H1 (cell line): ENCODE measurements around the gene RALGAPA1. TPM values are rescaled to one million over a fixed set of nuclear protein-coding genes. Genes with fewer than 3 reads are reported as not detected.

ENCODE experiments used
- CTCF ChIA-PET: fragments of 300-600 bp; sonication (Branson Sonifier 250); formaldehyde crosslinking; loops from one replicate; lab custom pipeline; 2021; ENCODE audit not compliant: partially characterized antibody; lab: Charles Lee
- POLR2A ChIA-PET: fragments of 300-600 bp; sonication (Branson Sonifier 250); formaldehyde crosslinking; loops from one replicate; lab custom pipeline; 2021; ENCODE audit warnings: inconsistent platforms; ENCODE audit not compliant: partially characterized antibody; lab: Charles Lee
- DNase-seq, 2 experiments: peaks; one replicate each; pipeline versions ENCODE4 v3.0.0 to v3.0.0-alpha.2; 2010 to 2022; ENCODE audit warnings: low spot score in 2 of 2, low read depth in 1 of 2, mixed read lengths in 1 of 2
- FAIRE-seq: peaks from 2 replicates; lab custom pipeline; 2011; peaks lifted over from hg19 to GRCh38; lab: Jason Lieb, UNC
- H2AFZ ChIP-seq: 2 replicates; pipeline ENCODE4 v1.8.1; 2012; ENCODE audit warnings: low read length, inconsistent platforms
- H2AK5ac ChIP-seq: 2 replicates; pipeline ENCODE4 v1.6.1; 2013; ENCODE audit warnings: low read depth, low read length
- H2BK120ac ChIP-seq: replicated peaks from 2 replicates; pipeline ENCODE3; 2013; ENCODE audit warnings: low read depth, low read length, inconsistent platforms
- H2BK12ac ChIP-seq: 2 replicates; pipeline ENCODE4 v1.6.1; 2013; ENCODE audit warnings: low read depth, low read length
- H2BK15ac ChIP-seq: 2 replicates; pipeline ENCODE4 v1.6.1; 2013; ENCODE audit warnings: low read length
- H2BK20ac ChIP-seq: 2 replicates; pipeline ENCODE4 v1.6.1; 2013; ENCODE audit warnings: low read length
- H2BK5ac ChIP-seq: 2 replicates; pipeline ENCODE4 v1.6.1; 2013; ENCODE audit warnings: low read depth, low read length
- H3K14ac ChIP-seq: 2 replicates; pipeline ENCODE4 v1.6.1; 2013; ENCODE audit warnings: inconsistent platforms; ENCODE audit not compliant: insufficient read length
- H3K18ac ChIP-seq: 2 replicates; pipeline ENCODE4 v1.6.1; 2013; ENCODE audit warnings: low read length; ENCODE audit errors: extremely low read depth
- H3K23ac ChIP-seq: 2 replicates; pipeline ENCODE4 v1.6.1; 2013; ENCODE audit warnings: inconsistent platforms; ENCODE audit not compliant: insufficient read length
- H3K23me2 ChIP-seq: 2 replicates; pipeline ENCODE4 v1.6.1; 2013; ENCODE audit warnings: low read depth, low read length
- H3K27ac ChIP-seq: 2 replicates; pipeline ENCODE4 v1.6.1; 2011; ENCODE audit warnings: low read depth, low read length, inconsistent platforms
- H3K27me3 ChIP-seq, 4 experiments: replicated peaks in 1 of 4; 1 replicate in 1 of 4; 2 replicates in 3 of 4; pipeline versions ENCODE4 v1.6.1 to v1.8.1; 2011 to 2013; ENCODE audit warnings: low read length in 3 of 4, mild to moderate bottlenecking in 3 of 4, inconsistent platforms in 2 of 4, mixed read lengths in 2 of 4, moderate library complexity in 1 of 4; ENCODE audit not compliant: control insufficient read depth in 3 of 4, insufficient read depth in 3 of 4; ENCODE audit errors: extremely low read depth in 1 of 4
- H3K36me3 ChIP-seq, 4 experiments: 2 replicates each; pipeline versions ENCODE4 v1.6.1 to v1.8.1; 2011 to 2013; ENCODE audit warnings: mild to moderate bottlenecking in 4 of 4, low read length in 3 of 4, moderate library complexity in 2 of 4, control low read depth in 1 of 4, inconsistent platforms in 1 of 4; ENCODE audit not compliant: insufficient read depth in 4 of 4, control insufficient read depth in 2 of 4
- H3K4ac ChIP-seq: replicated peaks from 2 replicates; pipeline ENCODE3; 2013; ENCODE audit warnings: low read length, low read depth, mixed read lengths, inconsistent platforms; ENCODE audit not compliant: insufficient read length
- H3K4me1 ChIP-seq, 4 experiments: replicated peaks in 1 of 4; 1 replicate in 1 of 4; 2 replicates in 3 of 4; pipeline versions ENCODE4 v1.6.1 to v1.8.1; 2011 to 2013; ENCODE audit warnings: low read length in 3 of 4, inconsistent platforms in 2 of 4, mixed read lengths in 1 of 4; ENCODE audit not compliant: insufficient read depth in 4 of 4, control insufficient read depth in 3 of 4
- H3K4me2 ChIP-seq, 2 experiments: 2 replicates each; pipeline versions ENCODE4 v1.6.1 to v1.8.1; 2011 to 2013; ENCODE audit warnings: low read depth in 2 of 2, low read length in 2 of 2, control low read depth in 1 of 2, inconsistent platforms in 1 of 2, mild to moderate bottlenecking in 1 of 2; ENCODE audit not compliant: insufficient read depth in 1 of 2
- H3K4me3 ChIP-seq, 4 experiments: fragments of 200-600, 300-600 bp in 1 of 4; sonication (generic), shearing (Covaris generic), sonication (Bioruptor Twin) in 1 of 4; 2 replicates each; pipeline versions ENCODE4 v1.5.1 to v1.8.1; 2011 to 2016; ENCODE audit warnings: low read length in 4 of 4, low read depth in 3 of 4, control low read depth in 2 of 4, inconsistent platforms in 2 of 4, mild to moderate bottlenecking in 2 of 4, mixed read lengths in 1 of 4, moderate library complexity in 1 of 4; ENCODE audit not compliant: insufficient read depth in 2 of 4; ENCODE audit errors: extremely low read depth in 1 of 4
- H3K56ac ChIP-seq: replicated peaks from 2 replicates; pipeline ENCODE3; 2013; ENCODE audit warnings: low read depth, mild to moderate bottlenecking, mixed read lengths, low read length, inconsistent platforms; ENCODE audit not compliant: insufficient read length
- H3K79me1 ChIP-seq: 2 replicates; pipeline ENCODE4 v1.6.1; 2013; ENCODE audit warnings: low read depth, low read length, control low read depth
- H3K79me2 ChIP-seq, 2 experiments: 2 replicates each; pipeline versions ENCODE4 v1.6.1 to v1.8.1; 2012 to 2013; ENCODE audit warnings: low read length in 2 of 2, mild to moderate bottlenecking in 2 of 2, inconsistent platforms in 1 of 2; ENCODE audit not compliant: insufficient read depth in 2 of 2, control insufficient read depth in 1 of 2
- H3K9ac ChIP-seq, 4 experiments: replicated peaks in 1 of 4; 1 replicate in 1 of 4; 2 replicates in 3 of 4; pipeline versions ENCODE4 v1.6.1 to v1.8.1; 2011 to 2013; ENCODE audit warnings: low read depth in 3 of 4, low read length in 3 of 4, control low read depth in 2 of 4, mild to moderate bottlenecking in 2 of 4, moderate library complexity in 2 of 4, inconsistent platforms in 1 of 4; ENCODE audit errors: extremely low read depth in 1 of 4
- H3K9me3 ChIP-seq, 2 experiments: 2 replicates each; pipeline versions ENCODE4 v1.6.1 to v1.8.1; 2012 to 2013; ENCODE audit warnings: mild to moderate bottlenecking in 2 of 2, moderate library complexity in 2 of 2, control low read depth in 1 of 2, inconsistent platforms in 1 of 2, low read depth in 1 of 2, low read length in 1 of 2, mixed read lengths in 1 of 2; ENCODE audit not compliant: insufficient read depth in 2 of 2
- H4K20me1 ChIP-seq, 2 experiments: replicated peaks in 1 of 2; 2 replicates each; pipeline versions ENCODE3 to v1.8.1; 2011 to 2013; ENCODE audit warnings: inconsistent platforms in 2 of 2, low read length in 2 of 2, mild to moderate bottlenecking in 1 of 2; ENCODE audit not compliant: insufficient read depth in 2 of 2, control insufficient read depth in 1 of 2
- H4K5ac ChIP-seq: 2 replicates; pipeline ENCODE4 v1.6.1; 2013; ENCODE audit warnings: low read length, low read depth, mixed read lengths, inconsistent platforms; ENCODE audit not compliant: insufficient read length
- H4K8ac ChIP-seq: 2 replicates; pipeline ENCODE4 v1.8.0; 2013; ENCODE audit warnings: mild to moderate bottlenecking, moderate library complexity, low read length, inconsistent platforms; ENCODE audit not compliant: insufficient read depth; ENCODE audit errors: extremely low read depth
- H4K91ac ChIP-seq: replicated peaks from 2 replicates; pipeline ENCODE3; 2013; ENCODE audit warnings: low read length, mixed read lengths, inconsistent platforms; ENCODE audit not compliant: insufficient read length
- BRCA1 ChIP-seq: IDR thresholded peaks from 2 replicates; pipeline ENCODE4 v1.6.1; 2012; ENCODE audit warnings: low read depth, low read length, improper control_type of control experiment
- CREB1 ChIP-seq: IDR thresholded peaks from 2 replicates; pipeline ENCODE4 v1.6.1; 2012; ENCODE audit warnings: inconsistent platforms
- JUN ChIP-seq: IDR thresholded peaks from 2 replicates; pipeline ENCODE4 v1.6.1; 2011; ENCODE audit warnings: low read depth, mild to moderate bottlenecking, improper control_type of control experiment, low read length
- MAX ChIP-seq: IDR thresholded peaks from 2 replicates; pipeline ENCODE4 v1.6.1; 2012; ENCODE audit warnings: inconsistent platforms
- POLR2A ChIP-seq, 2 experiments: IDR thresholded peaks; 1 replicate in 1 of 2; 2 replicates in 1 of 2; pipeline ENCODE4 v1.6.1; 2011; ENCODE audit warnings: low read depth in 2 of 2, low read length in 2 of 2, mild to moderate bottlenecking in 2 of 2; ENCODE audit errors: control extremely low read depth in 1 of 2
- RAD21 ChIP-seq, 2 experiments: IDR thresholded peaks in 1 of 2; conservative IDR thresholded peaks in 1 of 2; 2 replicates each; pipeline ENCODE4 v1.6.1; 2011; ENCODE audit warnings: low read depth in 2 of 2, low read length in 2 of 2, improper control_type of control experiment in 1 of 2, inconsistent platforms in 1 of 2, mild to moderate bottlenecking in 1 of 2, moderate library complexity in 1 of 2
- SAP30 ChIP-seq: fragments of 300-600 bp; sonication (generic); IDR thresholded peaks from 2 replicates; pipeline ENCODE4 v1.7.1; 2012; ENCODE audit warnings: low read length, moderate library complexity, mild to moderate bottlenecking, inconsistent platforms; ENCODE audit not compliant: insufficient read depth, insufficient replicate concordance
- SIN3A ChIP-seq, 2 experiments: IDR thresholded peaks in 1 of 2; conservative IDR thresholded peaks in 1 of 2; 2 replicates each; pipeline ENCODE4 v1.6.1; 2011 to 2012; ENCODE audit warnings: low read length in 2 of 2, improper control_type of control experiment in 1 of 2, low read depth in 1 of 2, mild to moderate bottlenecking in 1 of 2
- SP1 ChIP-seq: IDR thresholded peaks from 2 replicates; pipeline ENCODE4 v1.6.1; 2011; ENCODE audit warnings: low read depth, low read length
- SUZ12 ChIP-seq: fragments of 200-600 bp; sonication (generic); IDR thresholded peaks from 2 replicates; pipeline ENCODE4 v1.6.1; 2012; ENCODE audit warnings: mild to moderate bottlenecking, inconsistent platforms, low read length, moderate library complexity, mixed read lengths
- TAF1 ChIP-seq: IDR thresholded peaks from 2 replicates; pipeline ENCODE4 v1.6.1; 2011; ENCODE audit warnings: mild to moderate bottlenecking, low read depth, low read length
- USF2 ChIP-seq: IDR thresholded peaks from 2 replicates; pipeline ENCODE4 v1.6.1; 2011; ENCODE audit warnings: low read length, improper control_type of control experiment
- YY1 ChIP-seq: IDR thresholded peaks from 2 replicates; pipeline ENCODE4 v1.6.1; 2011; ENCODE audit warnings: low read depth, mild to moderate bottlenecking, low read length
- WGBS, 2 experiments: shearing (Covaris generic) in 1 of 2; methylation state at CpG; one replicate each; pipeline versions ENCODE4 v1.1.6 to v1.1.7; 2013 to 2015; ENCODE audit warnings: low lambda C conversion rate in 2 of 2, mixed read lengths in 2 of 2, inconsistent platforms in 1 of 2, low coverage in 1 of 2, missing lambda C conversion rate in 1 of 2; ENCODE audit not compliant: insufficient replicate concordance in 2 of 2, insufficient coverage in 1 of 2, insufficient read length in 1 of 2; ENCODE audit errors: extremely low coverage in 1 of 2, missing lambda C conversion rate in 1 of 2; 5-methylcytosine and 5-hydroxymethylcytosine counted together
- polyA plus RNA-seq, 7 experiments: library from polyadenylated mRNA; depleted of rRNA in 3 of 7; stranded (reverse) in 5 of 7; unstranded in 2 of 7; fragments of >200 nt in 5 of 7; fragments of 200-250 nt in 2 of 7; gene quantifications; 1 replicate in 5 of 7; 2 replicates in 1 of 7; 4 replicates in 1 of 7; pipeline versions ENCODE4 v1.2.1 to v1.2.3, GENCODE V29; 2011 to 2013; ENCODE audit warnings: missing spikeins in 2 of 7, mixed read lengths in 2 of 7
- total RNA-seq: library from RNA; stranded (reverse); fragmentation: NEBNext Ultra II Directional; extraction: Animal tissue kit (Norgen Biotek cat#: 25700); gene quantifications from 2 replicates; pipeline ENCODE4 v1.2.1, GENCODE V29; 2021

Gene RALGAPA1
- total and polyA plus RNA-seq, 2 of the 8 experiments (the other 6 are each of a cell fraction or from before 2014, with no cell fraction given): 4.2 to 26.7 TPM

DNA sequence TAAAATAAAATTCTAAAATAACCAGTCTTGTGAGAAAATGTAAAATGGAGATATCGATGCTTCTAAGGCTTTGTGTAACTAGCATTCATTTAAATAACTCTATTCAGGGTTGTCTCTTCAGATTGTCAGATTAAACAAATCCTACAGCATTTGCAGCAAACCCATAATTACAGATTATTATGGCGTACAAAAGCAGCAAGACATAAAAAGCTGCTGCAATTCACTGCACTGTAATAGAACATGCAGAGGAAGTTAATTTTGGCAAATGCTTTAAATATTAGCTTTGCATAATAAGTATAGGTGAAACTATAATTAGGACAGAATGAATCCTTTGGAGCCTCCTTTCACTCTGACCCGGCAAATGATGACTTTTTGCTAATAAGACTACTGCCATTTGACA, 176.8 kb downstream of the RALGAPA1 start:
- H3K79me1 ChIP-seq: no peaks in the 10 kb centered on the region
- H2BK5ac ChIP-seq: no peak overlapping the region
- H2BK12ac ChIP-seq: no peak overlapping the region
- CTCF ChIA-PET: interaction anchor here (1.1 kb wide), 1 partner anchor 14 kb away, joined by 3 read pairs; no protein-coding TSS in a partner anchor
- H2AFZ ChIP-seq: no peak overlapping the region
- no peak overlapping the region for H2BK15ac ChIP-seq
- H2AK5ac ChIP-seq: no peak overlapping the region
- peaks cover 3% of the 10 kb centered on the region; the same call in 1 of the 2 replicates for H3K23me2 ChIP-seq
- no peak overlapping the region for H3K23ac ChIP-seq
- H4K20me1 ChIP-seq: no peaks in the 10 kb centered on the region
- POLR2A ChIA-PET: no interaction called here
- H4K91ac ChIP-seq: no peak overlapping the region
- no peaks in the 10 kb centered on the region for H3K79me2 ChIP-seq
- H3K56ac ChIP-seq: no peak overlapping the region
- H3K9ac ChIP-seq: no peak overlapping the region
- FAIRE-seq (no peak), DNase-seq (no peak)
- H3K4me2 ChIP-seq: no peak overlapping the region
- H3K14ac ChIP-seq: no peak overlapping the region
- no peak overlapping the region for H3K18ac ChIP-seq
- TF ChIP-seq TAF1 (no peak), CREB1 (no peak), SUZ12 (no peak), YY1 (no peak), SP1 (no peak), SIN3A (conservative IDR thresholded peaks at IDR 0.05 in 1 of 2, IDR thresholded peaks at IDR 0.05 in 1 of 2; ENCODE audit: low read depth in 1 of 2, low read length in 2 of 2) (no peak), POLR2A (IDR thresholded peaks at IDR 0.05; ENCODE audit: control extremely low read depth in 1 of 2, low read depth in 2 of 2, low read length in 2 of 2) (no peak), USF2 (no peak), SAP30 (no peak), MAX (no peak), JUN (no peak), RAD21 (IDR thresholded peaks at IDR 0.05 in 1 of 2, conservative IDR thresholded peaks at IDR 0.05 in 1 of 2; ENCODE audit: low read depth in 2 of 2, low read length in 2 of 2) (no peak), BRCA1 (no peak)
- no peak overlapping the region for H4K5ac ChIP-seq
- no peaks in the 10 kb centered on the region for H3K9me3 ChIP-seq
- H3K4me3 ChIP-seq: no peak overlapping the region
- no peaks in the 10 kb centered on the region for H3K27me3 ChIP-seq
- H2BK120ac ChIP-seq: no peak overlapping the region
- peaks cover 0 to 2% (median 0%) of the 10 kb centered on the region in 4 experiments; a peak in 3 of 7 replicates for H3K4me1 ChIP-seq
- no peak overlapping the region for H3K27ac ChIP-seq
- 85% methylated on average over 3 of the region's 3 CpGs; no CpG with 5 or more reads in 1 of the 2 experiments for WGBS, 2 experiments
- H3K36me3 ChIP-seq: no peaks in the 10 kb centered on the region
- no peak overlapping the region for H4K8ac ChIP-seq
- no peak overlapping the region for H2BK20ac ChIP-seq
- no peak overlapping the region for H3K4ac ChIP-seq
